Skeletal muscle cell (primary cell): Measurements from ENCODE around the gene ODAM.
"Not testable (repeated sequence)": the region's sequence is repeated elsewhere in the genome, so short reads cannot be mapped to it uniquely, and the experiment has no call there.

Experiments used
- DNase-seq: peaks from one replicate; pipeline ENCODE4 v3.0.0-alpha.2; 2010; ENCODE audit warnings: low read depth
- H3K4me3 ChIP-seq: 2 replicates; pipeline ENCODE4 v1.5.1; 2011; ENCODE audit warnings: low read depth, mild to moderate bottlenecking, control low read depth, low read length, moderate library complexity

Gene ODAM

GRCh38 chr4:70195425-70195824, at the start of gene ODAM:
ODAM (plus strand) TSS chr4:70195725; CDS start chr4:70196544, 819 bp downstream.
- H3K4me3 ChIP-seq, result no peak within 1 kb of the TSS
- DNase-seq, result no peak

- no peak overlapping the region for H3K4me3 ChIP-seq
- no peak for DNase-seq
These were observed 44.3 kb upstream of the ODAM start for GRCh38 chr4:70151271-70151670.

GRCh38 chr4:70152088-70152487, 43.4 kb upstream of the ODAM start:
- DNase-seq, result no peak
- no peak overlapping the region for H3K4me3 ChIP-seq

GRCh38 chr4:70153937-70154336, 41.6 kb upstream of the ODAM start, which contains the start of gene PRR27:
PRR27 (plus strand) TSS chr4:70154237; CDS start chr4:70154376, 139 bp downstream.
- H3K4me3 ChIP-seq, result no peak within 1 kb of the TSS
- no peak for DNase-seq

- H3K4me3 ChIP-seq, result no peak overlapping the region
- DNase-seq, result no peak
These were observed 36.9 kb upstream of the ODAM start for GRCh38 chr4:70158576-70158975.

GRCh38 chr4:70177090-70177489, 18.4 kb upstream of the ODAM start:
- no peak overlapping the region for H3K4me3 ChIP-seq
- DNase-seq, result no peak

GRCh38 chr4:70178075-70178660, 17.4 kb upstream of the ODAM start:
- no peak for DNase-seq

GRCh38 chr4:70179811-70180210, 15.7 kb upstream of the ODAM start:
- no peak overlapping the region for H3K4me3 ChIP-seq
- DNase-seq, result no peak

More at GRCh38 chr4:70178075-70178660, 17.4 kb upstream of the ODAM start:
- H3K4me3 ChIP-seq, result no peak overlapping the region

- DNase-seq, result no peak
- H3K4me3 ChIP-seq, result no peak overlapping the region
These were observed 13.7 kb upstream of the ODAM start for GRCh38 chr4:70181864-70182263.

- no peak for DNase-seq
- H3K4me3 ChIP-seq, result no peak overlapping the region
These were observed 12.9 kb upstream of the ODAM start for GRCh38 chr4:70182517-70183167.

- peak; percentile 21 for DNase-seq
- no peak overlapping the region for H3K4me3 ChIP-seq
These were observed 12.2 kb upstream of the ODAM start for GRCh38 chr4:70183168-70183939.

- DNase-seq, result no peak
- H3K4me3 ChIP-seq, result no peak overlapping the region
These were observed 11.6 kb upstream of the ODAM start for GRCh38 chr4:70183940-70184246.

- DNase-seq, result no peak
- no peak overlapping the region for H3K4me3 ChIP-seq
These were observed 8.3 kb upstream of the ODAM start for GRCh38 chr4:70187216-70187615.

GRCh38 chr4:70190579-70190978, 4.9 kb upstream of the ODAM start:
- H3K4me3 ChIP-seq, result no peak overlapping the region
- DNase-seq, result no peak

- H3K4me3 ChIP-seq, result no peak overlapping the region
- DNase-seq, result no peak
These were observed 3.9 kb upstream of the ODAM start for GRCh38 chr4:70191647-70192046.

- no peak for DNase-seq
- no peak overlapping the region for H3K4me3 ChIP-seq
These were observed 2.6 kb upstream of the ODAM start for GRCh38 chr4:70192895-70193294.

- H3K4me3 ChIP-seq, result no peak overlapping the region
- DNase-seq, result no peak
These were observed 1.3 kb downstream of the ODAM start for GRCh38 chr4:70196857-70197256.

GRCh38 chr4:70197842-70198241, 2.3 kb downstream of the ODAM start:
- DNase-seq, result no peak
- H3K4me3 ChIP-seq, result no peak overlapping the region

GRCh38 chr4:70203601-70204000, 8.1 kb downstream of the ODAM start:
- H3K4me3 ChIP-seq, result no peak overlapping the region
- DNase-seq, result no peak

GRCh38 chr4:70212752-70213151, 17.2 kb downstream of the ODAM start:
- not testable (repeated sequence) for H3K4me3 ChIP-seq, DNase-seq

- not testable (repeated sequence) for H3K4me3 ChIP-seq, DNase-seq
These were observed 20.6 kb downstream of the ODAM start for GRCh38 chr4:70216109-70216508.
